ENCODE results near the gene CANX.
"Not testable (repeated sequence)": the region's sequence is repeated elsewhere in the genome, so short reads cannot be mapped to it uniquely, and the experiment has no call there.

The CANX gene

GRCh38 chr5:179698935-179699615 is at the start of gene CANX:
Gene CANX (plus strand): TSS chr5:179698967. CDS start chr5:179705682, 6,715 bp downstream.
- DNase-seq (ENCODE audit: low read depth in 3 of 3): no peak

GRCh38 chr5:179649166-179649703 is 49.5 kb upstream of the CANX start:
- not testable (repeated sequence) for DNase-seq (ENCODE audit: low read depth in 3 of 3)

GRCh38 chr5:179650245-179650644 is 48.5 kb upstream of the CANX start:
- not testable (repeated sequence) for DNase-seq (ENCODE audit: low read depth in 3 of 3)

GRCh38 chr5:179653135-179653534 is 45.6 kb upstream of the CANX start:
- DNase-seq (ENCODE audit: low read depth in 3 of 3): not testable (repeated sequence)

- peak in 1 of 3 experiments; percentile 17 for DNase-seq (ENCODE audit: low read depth in 3 of 3)
These were observed 41.2 kb upstream of the CANX start for GRCh38 chr5:179657302-179658178.

- DNase-seq (ENCODE audit: low read depth in 3 of 3): not testable (repeated sequence)
These were observed 40.4 kb upstream of the CANX start for GRCh38 chr5:179658179-179658856.

- DNase-seq (ENCODE audit: low read depth in 3 of 3): not testable (repeated sequence)
These were observed 37.1 kb upstream of the CANX start for GRCh38 chr5:179661647-179662046.

- DNase-seq (ENCODE audit: low read depth in 3 of 3): no peak
These were observed 30.4 kb upstream of the CANX start for GRCh38 chr5:179668391-179668790.

GRCh38 chr5:179678223-179679013 is 20.3 kb upstream of the CANX start:
- peak; percentile 81 to 89 (median 82) for DNase-seq (ENCODE audit: low read depth in 3 of 3)

- DNase-seq (ENCODE audit: low read depth in 3 of 3): peak; percentile 29 to 49 (median 32)
These were observed 19.6 kb upstream of the CANX start for GRCh38 chr5:179679014-179679674.

- DNase-seq (ENCODE audit: low read depth in 3 of 3): no peak
These were observed 18.6 kb upstream of the CANX start for GRCh38 chr5:179680014-179680779.

GRCh38 chr5:179680780-179681401 is 17.9 kb upstream of the CANX start, which contains the start of gene CBY3:
Gene CBY3 (minus strand): TSS chr5:179681034. CDS start chr5:179680918, 116 bp downstream.
- no peak for DNase-seq (ENCODE audit: low read depth in 3 of 3)

GRCh38 chr5:179689212-179689611 is 9.6 kb upstream of the CANX start:
- DNase-seq (ENCODE audit: low read depth in 3 of 3): not testable (repeated sequence)

- DNase-seq (ENCODE audit: low read depth in 3 of 3): no peak
These were observed 4.2 kb upstream of the CANX start for GRCh38 chr5:179694561-179694960.

- DNase-seq (ENCODE audit: low read depth in 3 of 3): no peak
These were observed 2.2 kb upstream of the CANX start for GRCh38 chr5:179696603-179697002.

- DNase-seq (ENCODE audit: low read depth in 3 of 3): no peak
These were observed 1.7 kb upstream of the CANX start for GRCh38 chr5:179697108-179697507.

- not testable (repeated sequence) for DNase-seq (ENCODE audit: low read depth in 3 of 3)
These were observed 1.2 kb upstream of the CANX start for GRCh38 chr5:179697543-179697942.

- DNase-seq (ENCODE audit: low read depth in 3 of 3): peak; percentile 93 to 98 (median 98)
These were observed 503 bp upstream of the CANX start for GRCh38 chr5:179697993-179698934.
